Central memory CD8-positive, alpha-beta T cell (primary cell): ENCODE data around the gene ARHGAP6.
A peak's percentile ranks its signal among the peaks of the same experiment; 100 is the strongest.

Experiments used
- ATAC-seq: fragments of 150-1000 bp; cut with Tn5 transposase; replicated peaks from 2 replicates; pipeline ENCODE4 v1.10.0; 2022; ENCODE audit warnings: mild to moderate bottlenecking, moderate FRiP score, moderate number of reproducible peaks; ENCODE audit not compliant: poor library complexity, severe bottlenecking; ENCODE audit errors: extremely low read depth
- DNase-seq, 2 donors: peaks; one replicate each; pipeline ENCODE4 v3.0.0; 2021; ENCODE audit warnings: low spot score in 2 of 2
- H3K27ac Mint-ChIP-seq: one replicate; pipeline ENCODE4 v1.8.0; 2022; ENCODE audit warnings: low read depth, mild to moderate bottlenecking, moderate library complexity, mixed read lengths
- H3K27me3 Mint-ChIP-seq: one replicate; pipeline ENCODE4 v1.8.0; 2022; ENCODE audit warnings: mixed read lengths
- H3K36me3 Mint-ChIP-seq: one replicate; pipeline ENCODE4 v1.8.0; 2022; ENCODE audit warnings: mild to moderate bottlenecking, moderate library complexity, mixed read lengths; ENCODE audit not compliant: insufficient read depth
- H3K4me1 Mint-ChIP-seq: one replicate; pipeline ENCODE4 v1.8.0; 2022; ENCODE audit warnings: mixed read lengths
- H3K4me3 Mint-ChIP-seq: one replicate; pipeline ENCODE4 v1.8.0; 2022; ENCODE audit warnings: mild to moderate bottlenecking, moderate library complexity, mixed read lengths
- H3K9me3 Mint-ChIP-seq: one replicate; pipeline ENCODE4 v1.8.0; 2022; ENCODE audit warnings: mixed read lengths

The ARHGAP6 gene

GRCh38 chrX:11557120-11557519 lies 108.6 kb downstream of the ARHGAP6 start:
- DNase-seq (no peak), ATAC-seq (no peak)
- Mint-ChIP-seq H3K27me3 (peaks cover 27% of the 10 kb centered on the region), H3K36me3 (no peaks in the 10 kb centered on the region), H3K27ac (no peak overlapping the region), H3K4me1 (no peaks in the 10 kb centered on the region), H3K4me3 (no peak overlapping the region), H3K9me3 (no peaks in the 10 kb centered on the region)

DNA sequence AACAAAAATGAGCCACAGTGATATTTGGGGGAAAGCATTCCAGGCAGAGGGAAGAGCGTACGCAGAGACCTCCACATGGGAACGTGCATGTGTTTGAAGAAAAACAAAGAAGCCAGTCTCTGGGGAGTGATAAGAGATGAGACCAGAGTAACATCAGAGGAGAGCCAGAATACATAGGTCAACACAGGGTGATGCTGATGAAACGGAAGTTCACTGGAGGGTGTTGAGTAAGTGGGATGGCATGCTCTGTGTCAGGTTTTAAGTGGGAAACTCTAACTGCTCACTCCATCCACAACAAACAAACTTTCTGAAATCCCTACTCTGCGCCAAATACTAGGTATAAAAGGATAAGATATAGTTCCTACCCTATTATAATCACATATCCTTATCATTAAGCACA lies 110.0 kb downstream of the ARHGAP6 start:
- no peaks in the 10 kb centered on the region for H3K9me3 Mint-ChIP-seq
- H3K4me1 Mint-ChIP-seq: no peaks in the 10 kb centered on the region
- ATAC-seq: no peak

DNA sequence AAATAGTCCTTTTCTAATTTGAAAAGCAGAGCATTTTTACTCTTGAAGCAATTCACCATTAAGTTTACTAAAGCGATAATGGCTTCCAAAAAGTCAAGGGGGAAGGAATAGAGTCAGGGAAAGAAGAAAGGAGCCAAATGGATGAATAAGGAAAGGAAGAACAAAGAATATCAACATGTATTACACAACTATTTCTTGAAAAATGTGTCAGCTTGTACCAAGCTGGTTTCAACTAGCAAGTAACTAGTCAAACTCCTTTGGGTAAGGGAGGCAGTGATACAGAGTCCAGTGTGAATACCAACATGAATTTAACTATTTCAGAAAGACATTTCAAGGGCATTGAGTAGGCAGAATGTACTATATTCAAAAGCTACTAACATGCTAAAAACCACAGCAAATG lies 112.1 kb downstream of the ARHGAP6 start:
- no peak overlapping the region for H3K27ac Mint-ChIP-seq
- H3K4me1 Mint-ChIP-seq: no peaks in the 10 kb centered on the region
- DNase-seq (no peak), ATAC-seq (no peak)
- no peaks in the 10 kb centered on the region for H3K9me3 Mint-ChIP-seq
- no peaks in the 10 kb centered on the region for H3K36me3 Mint-ChIP-seq
- H3K4me3 Mint-ChIP-seq: no peak overlapping the region
- peaks cover 27% of the 10 kb centered on the region for H3K27me3 Mint-ChIP-seq

More for the DNA sequence above, 110.0 kb downstream of the ARHGAP6 start:
- H3K36me3 Mint-ChIP-seq: no peaks in the 10 kb centered on the region
- H3K27me3 Mint-ChIP-seq: peaks cover 27% of the 10 kb centered on the region
- H3K27ac Mint-ChIP-seq: no peak overlapping the region
- DNase-seq: no peak
- H3K4me3 Mint-ChIP-seq: no peak overlapping the region

- Mint-ChIP-seq H3K36me3 (no peaks in the 10 kb centered on the region), H3K4me1 (no peaks in the 10 kb centered on the region), H3K27me3 (peaks cover 27% of the 10 kb centered on the region), H3K27ac (no peak overlapping the region), H3K4me3 (no peak overlapping the region), H3K9me3 (no peaks in the 10 kb centered on the region)
- no peak for ATAC-seq
- DNase-seq: no peak
Measured at GRCh38 chrX:11551151-11551550, 114.6 kb downstream of the ARHGAP6 start.

GRCh38 chrX:11546917-11547316 lies 118.8 kb downstream of the ARHGAP6 start:
- H3K27me3 Mint-ChIP-seq: no peaks in the 10 kb centered on the region
- H3K36me3 Mint-ChIP-seq: no peaks in the 10 kb centered on the region
- H3K27ac Mint-ChIP-seq: no peak overlapping the region
- no peaks in the 10 kb centered on the region for H3K4me1 Mint-ChIP-seq
- no peaks in the 10 kb centered on the region for H3K9me3 Mint-ChIP-seq
- no peak overlapping the region for H3K4me3 Mint-ChIP-seq
- no peak for DNase-seq
- no peak for ATAC-seq

DNA sequence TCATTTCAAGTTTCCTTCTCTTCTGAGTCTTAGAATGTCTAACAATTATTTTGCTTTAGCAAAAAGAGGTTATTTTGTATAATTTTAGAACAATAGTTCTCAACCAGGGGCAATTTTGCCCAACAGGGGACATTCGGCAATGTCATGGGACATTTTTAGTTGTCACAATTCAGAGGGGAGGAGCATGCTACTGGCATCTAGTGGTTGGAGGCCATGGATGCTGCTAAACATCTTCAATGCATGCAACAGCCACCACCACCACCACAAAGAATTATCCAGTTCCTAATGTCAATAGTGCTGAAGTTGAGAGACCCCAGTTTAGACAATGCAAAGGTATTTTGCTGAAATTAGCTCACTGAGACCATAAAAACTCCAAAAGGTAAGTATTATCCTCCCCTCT lies 122.5 kb downstream of the ARHGAP6 start:
- no peak for ATAC-seq
- Mint-ChIP-seq H3K4me1 (no peaks in the 10 kb centered on the region), H3K9me3 (no peaks in the 10 kb centered on the region), H3K4me3 (no peak overlapping the region), H3K36me3 (no peaks in the 10 kb centered on the region), H3K27me3 (no peaks in the 10 kb centered on the region), H3K27ac (no peak overlapping the region)
- DNase-seq: no peak

GRCh38 chrX:11541510-11541909 lies 124.2 kb downstream of the ARHGAP6 start:
- Mint-ChIP-seq H3K27me3 (no peaks in the 10 kb centered on the region), H3K4me1 (no peaks in the 10 kb centered on the region), H3K9me3 (no peaks in the 10 kb centered on the region), H3K4me3 (no peak overlapping the region), H3K27ac (no peak overlapping the region), H3K36me3 (no peaks in the 10 kb centered on the region)
- no peak for ATAC-seq
- DNase-seq: no peak

DNA sequence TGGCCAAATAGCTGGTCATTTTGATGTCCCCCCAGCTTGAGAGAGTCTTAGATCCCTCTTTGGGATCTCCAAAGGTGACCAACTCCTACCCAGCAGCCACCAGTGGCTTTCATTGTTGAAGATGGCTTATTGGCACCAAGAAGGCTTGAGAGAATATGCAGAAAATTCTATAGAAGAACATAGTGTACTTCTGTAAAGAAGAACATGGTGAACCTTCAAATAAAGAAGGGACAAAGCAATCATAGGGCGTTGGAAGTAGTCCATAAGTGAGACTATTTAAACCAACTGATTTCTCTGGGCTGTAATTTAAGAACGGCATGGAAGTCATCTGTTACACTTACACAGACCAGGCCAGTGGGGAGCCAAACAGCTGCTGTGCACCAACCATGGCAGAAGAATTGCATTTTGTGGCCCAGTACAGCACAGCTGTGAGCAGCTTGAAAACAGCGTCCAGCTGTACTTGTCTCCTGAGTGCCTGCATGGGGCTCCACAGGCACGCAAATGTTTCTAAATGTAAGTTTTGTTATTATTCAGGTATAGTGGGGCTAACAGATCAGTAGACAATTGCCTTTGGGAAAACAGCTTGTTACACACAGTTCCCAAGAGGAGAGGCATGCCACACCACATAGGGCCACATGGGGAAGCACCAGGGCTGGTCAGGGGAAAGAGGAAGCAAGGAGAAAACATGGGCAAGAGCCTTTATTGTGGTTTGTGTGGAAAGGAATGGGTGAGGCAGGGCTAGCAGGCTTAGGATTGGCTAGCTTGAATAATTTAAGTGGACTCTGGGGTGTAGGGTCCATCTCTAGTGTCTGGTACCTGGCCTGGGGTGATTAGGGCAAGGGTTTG lies 125.0 kb downstream of the ARHGAP6 start:
- no peak overlapping the region for H3K4me3 Mint-ChIP-seq
- no peaks in the 10 kb centered on the region for H3K27me3 Mint-ChIP-seq
- H3K27ac Mint-ChIP-seq: no peak overlapping the region
- H3K36me3 Mint-ChIP-seq: no peaks in the 10 kb centered on the region
- no peaks in the 10 kb centered on the region for H3K4me1 Mint-ChIP-seq
- DNase-seq (no peak), ATAC-seq (no peak)
- no peaks in the 10 kb centered on the region for H3K9me3 Mint-ChIP-seq

- H3K27ac Mint-ChIP-seq: no peak overlapping the region
- H3K4me1 Mint-ChIP-seq: no peaks in the 10 kb centered on the region
- no peaks in the 10 kb centered on the region for H3K36me3 Mint-ChIP-seq
- no peaks in the 10 kb centered on the region for H3K27me3 Mint-ChIP-seq
- no peak overlapping the region for H3K4me3 Mint-ChIP-seq
- DNase-seq: no peak
- ATAC-seq: no peak
- no peaks in the 10 kb centered on the region for H3K9me3 Mint-ChIP-seq
Measured at GRCh38 chrX:11537141-11537540, 128.6 kb downstream of the ARHGAP6 start.

- Mint-ChIP-seq H3K4me3 (no peak overlapping the region), H3K36me3 (no peaks in the 10 kb centered on the region), H3K27ac (no peak overlapping the region)
Measured at GRCh38 chrX:11535156-11535919, 130.4 kb downstream of the ARHGAP6 start.

DNA sequence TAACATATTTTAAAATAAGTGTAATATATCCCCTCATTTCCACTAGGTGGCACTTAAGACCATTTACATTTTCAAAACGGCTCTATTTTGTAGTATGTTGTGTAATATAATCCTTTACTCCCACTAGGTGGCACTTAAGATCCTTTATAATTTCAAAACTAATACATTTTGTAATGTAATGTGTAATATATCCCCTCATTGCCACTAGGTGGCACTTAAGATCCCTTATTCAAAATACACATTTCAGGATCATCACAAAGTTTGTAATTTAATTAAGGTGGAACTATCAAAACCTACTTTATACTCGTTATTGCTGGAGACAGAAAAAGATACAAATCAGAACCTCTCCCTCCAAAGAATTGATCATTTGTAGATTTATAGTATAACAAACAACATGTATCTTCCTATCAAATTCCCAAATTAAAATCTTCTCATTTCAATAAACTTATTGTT lies 132.5 kb downstream of the ARHGAP6 start:
- no peak overlapping the region for H3K27ac Mint-ChIP-seq
- ATAC-seq (peak; percentile 93), DNase-seq (no peak)
- H3K9me3 Mint-ChIP-seq: no peaks in the 10 kb centered on the region
- no peaks in the 10 kb centered on the region for H3K36me3 Mint-ChIP-seq
- H3K4me3 Mint-ChIP-seq: no peak overlapping the region
- no peaks in the 10 kb centered on the region for H3K27me3 Mint-ChIP-seq
- no peaks in the 10 kb centered on the region for H3K4me1 Mint-ChIP-seq

More at GRCh38 chrX:11535156-11535919, 130.4 kb downstream of the ARHGAP6 start:
- DNase-seq (no peak), ATAC-seq (no peak)
- Mint-ChIP-seq H3K9me3 (no peaks in the 10 kb centered on the region), H3K27me3 (no peaks in the 10 kb centered on the region), H3K4me1 (no peaks in the 10 kb centered on the region)

DNA sequence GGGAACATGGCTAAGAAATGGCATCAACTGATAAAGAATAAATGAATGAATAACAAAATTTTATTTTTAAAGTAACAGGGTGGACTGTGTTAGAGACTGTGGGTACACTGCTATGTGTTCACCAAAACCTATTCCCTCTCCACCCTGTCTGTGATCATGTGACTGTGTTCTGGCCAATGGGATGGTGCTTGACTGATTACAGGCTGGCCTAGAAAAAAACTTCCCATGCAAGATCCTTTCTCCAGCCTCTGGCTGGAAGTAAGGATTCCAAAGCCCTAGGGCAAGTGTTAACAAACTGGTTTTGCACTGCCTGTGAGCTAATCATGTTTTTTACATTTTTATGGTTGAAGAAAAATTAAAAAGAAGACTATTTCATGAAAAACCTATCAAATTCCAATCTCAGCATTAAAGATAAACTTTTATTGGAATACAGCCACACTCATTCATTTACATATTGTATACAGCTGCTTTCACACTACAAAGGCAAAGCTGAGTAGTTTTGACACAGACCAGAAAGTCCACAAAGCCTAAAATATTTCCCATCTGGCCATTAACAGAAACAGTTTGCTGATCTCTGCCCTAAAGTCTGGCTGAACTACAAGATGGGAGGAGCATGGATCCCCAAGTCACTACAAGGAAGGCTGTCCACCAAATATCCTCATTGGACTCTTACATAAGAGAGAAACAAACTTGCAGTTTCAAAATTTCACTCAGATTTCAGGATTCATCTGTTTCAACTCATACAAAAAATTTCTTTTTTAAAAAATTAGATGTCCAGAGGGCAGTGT lies 133.2 kb downstream of the ARHGAP6 start:
- DNase-seq (no peak), ATAC-seq (no peak)
- Mint-ChIP-seq H3K4me1 (no peaks in the 10 kb centered on the region), H3K36me3 (no peaks in the 10 kb centered on the region), H3K27me3 (no peaks in the 10 kb centered on the region), H3K27ac (no peak overlapping the region), H3K9me3 (no peaks in the 10 kb centered on the region), H3K4me3 (no peak overlapping the region)
